Psoas muscle (tissue), 8 donors: Measurements from ENCODE around the gene CNKSR2. TPM values are rescaled to one million over a fixed set of nuclear protein-coding genes. Genes with fewer than 3 reads are reported as not detected.

ENCODE experiments used
- ATAC-seq, 4 donors: fragments of 200-7000 bp; cut with Tn5 transposase; one replicate each; pipeline ENCODE4 v1.9.1; 2020; ENCODE audit warnings: moderate library complexity in 3 of 4, mild to moderate bottlenecking in 2 of 4
- DNase-seq, 2 donors: peaks; one replicate each; pipeline ENCODE4 v3.0.0-alpha.2; 2020
- H3K27ac ChIP-seq: fragments of 200-600 bp; one replicate; pipeline ENCODE4 v1.8.0; 2022
- H3K27me3 ChIP-seq, 3 donors: fragments of 200-600 bp in 1 of 3; one replicate each; pipeline versions ENCODE4 v1.6.1 to v1.8.0; 2013 to 2022; ENCODE audit warnings: low read length in 2 of 3, mild to moderate bottlenecking in 2 of 3, moderate library complexity in 1 of 3; ENCODE audit not compliant: insufficient read depth in 3 of 3
- H3K36me3 ChIP-seq, 2 donors: fragments of 200-600 bp in 1 of 2; one replicate each; pipeline versions ENCODE4 v1.6.1 to v1.8.0; 2013 to 2022; ENCODE audit warnings: low read depth in 1 of 2, mild to moderate bottlenecking in 1 of 2, moderate library complexity in 1 of 2; ENCODE audit not compliant: insufficient read depth in 1 of 2
- H3K4me1 ChIP-seq: fragments of 200-600 bp; one replicate; pipeline ENCODE4 v1.8.0; 2022
- H3K4me3 ChIP-seq: fragments of 200-600 bp; one replicate; pipeline ENCODE4 v1.8.0; 2022; ENCODE audit warnings: mild to moderate bottlenecking
- H3K9me3 ChIP-seq: fragments of 200-600 bp; one replicate; pipeline ENCODE4 v1.8.0; 2022
- CTCF ChIP-seq: fragments of 200-600 bp; IDR thresholded peaks from one replicate; pipeline ENCODE4 v1.8.0; 2022; ENCODE audit warnings: antibody characterized with exemption
- WGBS, 3 donors: extraction: QIAGEN DNeasy Blood & Tissue Kit; methylation state at CpG; one replicate each; pipeline versions ENCODE4 v1.1.6 to v1.1.7; 2013; 5-methylcytosine and 5-hydroxymethylcytosine counted together
- intact Hi-C, 2 donors: fragments of 100-400 bp; cut with DNase I; formaldehyde crosslinking; loops; one replicate each; pipeline versions ENCODE4 v1.11.0 to v1.14.2; 2022
- long read RNA-seq, 2 donors: library from polyadenylated mRNA; unstranded; transcript quantifications; one replicate each; pipeline ENCODE4 v2.0.0, GENCODE V29; 2021
- polyA plus RNA-seq, 3 donors: library from polyadenylated mRNA; stranded (reverse); fragments of 200-250 nt; gene quantifications; one replicate each; pipeline ENCODE4 v1.2.3, GENCODE V29; 2013
- total RNA-seq, 4 donors: library from RNA; stranded (reverse); fragmentation: NEBNext Ultra II Directional in 2 of 4; extraction: Animal tissue kit (Norgen Biotek cat#: 25700) in 2 of 4; gene quantifications; one replicate each; pipeline versions ENCODE4 v1.2.1 to v1.2.4, GENCODE V29; 2021 to 2023
- donor health status: healthy with polysubstance abuse.
- donor health status: DM: no; HTN: no; CAD: no; lungs with moderate emphysema.
- donor health status: Bipolar disorder and iron deficiency.
- donor health status: healthy.
- donor health status: DM: yes; HTN: yes; CAD: no.
- donor health status: DM: no; HTN: no; CAD: no.
- donor health status: DM: no; HTN: no; CAD: no.
- donor health status: DM: yes; HTN: yes; CAD: no.

CNKSR2 gene
- total RNA-seq (under 1 TPM; 0.11 to 0.36 (median 0.34) TPM), polyA plus RNA-seq (under 1 TPM; 0.10 to 0.16 (median 0.14) TPM)
- long read RNA-seq, donor 1, partial matches to known transcripts: 3 of 3 reads
- long read RNA-seq, donor 1, other reads (novel, unspliced or antisense): 0 of 3 reads
- long read RNA-seq, donor 2, partial matches to known transcripts: 5 of 5 reads
- long read RNA-seq, donor 2, other reads (novel, unspliced or antisense): 0 of 5 reads

DNA sequence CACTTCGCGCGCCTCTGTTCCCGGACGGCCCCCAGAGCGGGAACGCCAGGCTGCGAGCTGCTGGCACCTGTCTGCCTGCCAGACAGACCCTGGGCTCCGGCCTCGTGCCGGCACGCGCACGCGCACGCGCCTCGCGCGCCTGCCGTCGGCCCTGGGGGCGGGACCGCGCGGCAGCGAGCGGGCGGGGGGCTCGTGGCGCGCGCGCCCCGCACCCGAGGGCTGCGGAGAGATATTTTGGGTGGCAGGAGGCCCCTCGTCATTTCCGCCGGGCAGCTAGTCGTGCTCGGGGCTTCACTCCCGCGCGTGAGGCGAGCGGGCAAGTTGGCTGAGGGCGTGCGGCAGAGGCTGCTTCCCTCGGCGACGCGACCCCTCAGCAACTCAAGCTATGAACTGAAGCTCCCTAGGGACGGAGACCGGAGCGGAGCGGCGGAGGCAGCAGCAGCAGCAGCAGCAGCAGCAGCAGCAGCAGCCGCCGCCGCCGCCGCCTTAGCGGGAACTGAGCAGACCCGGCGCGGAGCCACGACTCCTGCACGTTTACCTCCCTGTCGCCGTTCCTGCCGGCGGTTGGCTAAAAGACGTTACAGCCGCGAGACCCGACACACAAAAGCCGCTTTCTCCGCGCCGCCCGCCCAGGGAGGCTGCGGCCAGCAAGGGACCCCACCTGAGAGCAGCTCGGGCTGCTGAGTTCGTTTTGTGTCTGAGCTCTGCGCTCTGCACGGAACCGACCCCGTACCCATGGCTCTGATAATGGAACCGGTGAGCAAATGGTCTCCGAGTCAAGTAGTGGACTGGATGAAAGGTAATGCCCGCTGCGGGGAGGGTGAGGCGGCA, at the start of gene CNKSR2:
CNKSR2 (plus strand) TSS at position 256 of the 831 bp plus-strand sequence; CDS start at position 736, 480 bp downstream.
- WGBS, 3 donors: 0 to 35% (median 1%) methylated on average over 57 to 82 of the region's 94 CpGs
- Histone ChIP-seq H3K9me3 (no peaks in the 10 kb centered on the region), H3K27ac (no peak within 1 kb of the TSS), H3K27me3 (peaks cover 0 to 44% (median 4%) of the 10 kb centered on the region in 3 donors), H3K36me3 (no peaks in the 10 kb centered on the region), H3K4me3 (peak within 1 kb of the TSS; percentile 66), H3K4me1 (no peaks in the 10 kb centered on the region)
- peak in 3 of 4 donors; percentile 21 to 53 (median 53) for ATAC-seq
- no peak for TF ChIP-seq CTCF
- peak; percentile 56 to 67 for DNase-seq
- intact Hi-C loops: no loop called here

DNA sequence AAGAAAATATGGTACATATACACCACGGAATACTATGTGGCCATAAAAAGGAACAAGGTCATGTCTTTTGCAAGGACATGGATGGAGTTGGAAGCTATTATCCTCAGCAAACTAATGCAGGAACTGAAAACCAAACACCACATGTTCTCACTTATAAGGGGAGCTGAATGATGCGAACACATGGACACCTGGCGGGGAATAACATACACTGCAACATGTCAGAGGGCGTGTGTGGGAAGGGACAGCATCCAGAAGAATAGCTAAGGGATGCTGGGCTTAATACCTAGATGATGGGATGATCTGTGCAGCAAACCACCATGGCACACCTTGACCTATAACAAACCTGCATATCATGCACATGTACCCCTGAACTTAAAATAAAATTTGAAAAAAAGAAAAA, 19.5 kb upstream of the CNKSR2 start:
- Histone ChIP-seq H3K27ac (no peak overlapping the region), H3K4me3 (no peak overlapping the region), H3K4me1 (no peaks in the 10 kb centered on the region), H3K27me3 (no peaks in the 10 kb centered on the region), H3K9me3 (peaks cover 14% of the 10 kb centered on the region), H3K36me3 (no peaks in the 10 kb centered on the region)
- ATAC-seq (no peak), DNase-seq (no peak)
- intact Hi-C loops: no loop called here
- no peak for TF ChIP-seq CTCF
- 70 to 88% (median 83%) methylated on average over 4 of the region's 4 CpGs for WGBS, 3 donors

DNA sequence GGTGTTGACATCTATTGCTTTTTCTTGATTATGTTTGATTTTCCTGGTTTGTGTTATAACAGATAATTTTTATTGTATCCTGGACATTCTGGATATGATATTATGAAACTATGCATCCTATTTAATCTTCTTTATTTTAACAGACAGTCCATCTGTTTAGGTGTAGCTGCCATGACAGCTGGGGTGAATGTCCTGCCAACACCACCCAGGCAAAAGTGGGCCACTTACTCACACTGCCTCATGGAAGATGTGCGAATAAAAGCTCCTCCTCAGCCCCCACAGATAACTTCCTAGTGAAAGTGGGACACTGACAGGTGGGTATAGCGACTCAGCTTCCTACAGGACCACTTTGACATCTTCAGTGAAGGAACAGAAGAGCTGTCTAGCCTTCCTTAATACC, 18.4 kb upstream of the CNKSR2 start:
- no peak for DNase-seq
- 43 to 72% (median 70%) methylated on average over 2 of the region's 2 CpGs for WGBS, 3 donors
- intact Hi-C loops: no loop called here
- Histone ChIP-seq H3K4me3 (no peak overlapping the region), H3K27ac (no peak overlapping the region), H3K4me1 (no peaks in the 10 kb centered on the region), H3K9me3 (peaks cover 7% of the 10 kb centered on the region), H3K27me3 (no peaks in the 10 kb centered on the region), H3K36me3 (no peaks in the 10 kb centered on the region)
- no peak for ATAC-seq
- no peak for TF ChIP-seq CTCF

GRCh38 chrX:21369613-21370012, 4.6 kb upstream of the CNKSR2 start:
- H3K4me1 ChIP-seq: no peaks in the 10 kb centered on the region
- no peak for TF ChIP-seq CTCF
- intact Hi-C loops: no loop called here
- H3K4me3 ChIP-seq: no peak overlapping the region
- DNase-seq: no peak
- peaks cover 0 to 13% (median 0%) of the 10 kb centered on the region in 3 donors for H3K27me3 ChIP-seq
- H3K36me3 ChIP-seq: no peaks in the 10 kb centered on the region
- WGBS, 3 donors: 49 to 85% (median 66%) methylated on average over 2 of the region's 2 CpGs
- no peak for ATAC-seq
- no peak overlapping the region for H3K27ac ChIP-seq
- H3K9me3 ChIP-seq: no peaks in the 10 kb centered on the region
